Ishikawa (cell line): ENCODE data around the gene KLK6.
A peak's percentile ranks its signal among the peaks of the same experiment; 100 is the strongest.

Experiments used
- CEBPB ChIP-seq: IDR thresholded peaks from 2 replicates; pipeline ENCODE4 v1.6.1; 2012
- CREB1 ChIP-seq: IDR thresholded peaks from 2 replicates; pipeline ENCODE4 v1.6.1; 2012; ENCODE audit warnings: low read depth
- EGR1 ChIP-seq: IDR thresholded peaks from 2 replicates; pipeline ENCODE4 v1.6.1; 2012
- EP300 ChIP-seq: IDR thresholded peaks from 2 replicates; pipeline ENCODE4 v1.6.1; 2012; ENCODE audit warnings: borderline replicate concordance
- FOXM1 ChIP-seq: IDR thresholded peaks from 2 replicates; pipeline ENCODE4 v1.6.1; 2012; ENCODE audit warnings: low read depth, borderline replicate concordance
- MAX ChIP-seq: IDR thresholded peaks from 2 replicates; pipeline ENCODE4 v1.6.1; 2012
- NFIC ChIP-seq: IDR thresholded peaks from 2 replicates; pipeline ENCODE4 v1.6.1; 2012
- RAD21 ChIP-seq: IDR thresholded peaks from 2 replicates; pipeline ENCODE4 v1.6.1; 2012; ENCODE audit warnings: low read depth
- REST ChIP-seq: IDR thresholded peaks from 2 replicates; pipeline ENCODE4 v1.6.1; 2012; ENCODE audit warnings: low read depth, mild to moderate bottlenecking
- TAF1 ChIP-seq: IDR thresholded peaks from 2 replicates; pipeline ENCODE4 v1.6.1; 2012; ENCODE audit warnings: low read depth, mild to moderate bottlenecking
- TCF12 ChIP-seq: IDR thresholded peaks from 2 replicates; pipeline ENCODE4 v1.6.1; 2012; ENCODE audit warnings: low read depth
- TEAD4 ChIP-seq: IDR thresholded peaks from 2 replicates; pipeline ENCODE4 v1.6.1; 2012
- USF1 ChIP-seq: IDR thresholded peaks from 2 replicates; pipeline ENCODE4 v1.6.1; 2012
- YY1 ChIP-seq: IDR thresholded peaks from 2 replicates; pipeline ENCODE4 v1.6.1; 2012; ENCODE audit warnings: low read depth
- ZBTB7A ChIP-seq: IDR thresholded peaks from 2 replicates; pipeline ENCODE4 v1.6.1; 2012; ENCODE audit warnings: low read depth

Gene KLK6

GRCh38 chr19:50922317-50922853 lies 47.0 kb downstream of the KLK6 start:
- TF ChIP-seq CEBPB (no peak), RAD21 (peak; percentile 90)

GRCh38 chr19:50921426-50922316 lies 47.7 kb downstream of the KLK6 start:
- TF ChIP-seq TAF1 (no peak), EGR1 (no peak), CREB1 (no peak), EP300 (no peak), FOXM1 (no peak), RAD21 (no peak), NFIC (no peak), USF1 (no peak), MAX (no peak), ZBTB7A (no peak), TCF12 (no peak), REST (no peak)

GRCh38 chr19:50916069-50916468 lies 53.3 kb downstream of the KLK6 start:
- TF ChIP-seq REST, result no peak
- TF ChIP-seq EGR1, result no peak
- TF ChIP-seq YY1, result no peak
- TF ChIP-seq CREB1, result no peak
- no peak for TF ChIP-seq FOXM1
- TF ChIP-seq USF1, result no peak
- no peak for TF ChIP-seq TEAD4
- no peak for TF ChIP-seq NFIC
- TF ChIP-seq MAX, result no peak
- no peak for TF ChIP-seq TCF12
- no peak for TF ChIP-seq CEBPB
- no peak for TF ChIP-seq TAF1
- TF ChIP-seq RAD21, result no peak
- TF ChIP-seq EP300, result no peak
- no peak for TF ChIP-seq ZBTB7A

- no peak for TF ChIP-seq EP300
Measured at GRCh38 chr19:50912727-50913716, 56.4 kb downstream of the KLK6 start.

- TF ChIP-seq CREB1 (no peak), CEBPB (no peak), TCF12 (no peak), MAX (no peak), EGR1 (no peak), RAD21 (no peak), TEAD4 (no peak), YY1 (no peak), NFIC (no peak), FOXM1 (no peak), REST (no peak), EP300 (no peak), USF1 (no peak), TAF1 (no peak)
Measured at GRCh38 chr19:50912102-50912599, 57.2 kb downstream of the KLK6 start.
